HG03521 (cell line): Measurements from ENCODE around the gene CCL23.

Experiments used
- ATAC-seq: cut with Tn5 transposase; IDR thresholded peaks from one replicate; pipeline ENCODE4 v1.9.1; 2021; ENCODE audit warnings: mild to moderate bottlenecking, moderate library complexity; ENCODE audit not compliant: unreplicated experiment

Gene CCL23

GRCh38 chr17:35972066-35972465 is 45.7 kb downstream of the CCL23 start:
- ATAC-seq, result no peak

- no peak for ATAC-seq
These were observed 48.0 kb downstream of the CCL23 start for GRCh38 chr17:35969558-35970380.

- no peak for ATAC-seq
These were observed 49.2 kb downstream of the CCL23 start for GRCh38 chr17:35968520-35969054.

- no peak for ATAC-seq
These were observed 52.5 kb downstream of the CCL23 start for GRCh38 chr17:35965272-35965671.

- ATAC-seq, result no peak
These were observed 54.1 kb downstream of the CCL23 start for GRCh38 chr17:35963663-35964062.
